Adrenal gland (tissue), 5 donors: ENCODE data around the gene NSUN7.

ENCODE experiments used
- CTCF ChIP-seq, 6 experiments: fragments of 450-650 bp in 4 of 6; fragments of 200-600 bp in 2 of 6; sonication (generic) in 1 of 6; IDR thresholded peaks; 1 replicate in 5 of 6; 2 replicates in 1 of 6; pipeline versions ENCODE4 v1.5.1 to v1.8.0; 2016 to 2021; ENCODE audit warnings: antibody characterized with exemption in 6 of 6, mild to moderate bottlenecking in 2 of 6, moderate library complexity in 1 of 6
- POLR2A ChIP-seq, 2 donors: fragments of 450-650 bp; IDR thresholded peaks; one replicate each; pipeline ENCODE4 v1.6.1; 2017; ENCODE audit warnings: antibody characterized with exemption in 2 of 2, mild to moderate bottlenecking in 2 of 2, moderate library complexity in 1 of 2
- donor health status: DM: no; HTN: no; CAD: no.

GRCh38 chr4:40812856-40813255 lies 63.1 kb downstream of the NSUN7 start:
- TF ChIP-seq POLR2A (IDR thresholded peaks at IDR 0.05) (no peak), CTCF (IDR thresholded peaks at IDR 0.05) (no peak)
